Measurements from ENCODE around the gene PNN.
"Not testable (repeated sequence)": the region's sequence is repeated elsewhere in the genome, so short reads cannot be mapped to it uniquely, and the experiment has no call there.

PNN gene

GRCh38 chr14:39181026-39181692 is 6.1 kb downstream of the PNN start:
- peak; percentile 9 for DNase-seq (ENCODE audit: low spot score)

DNA sequence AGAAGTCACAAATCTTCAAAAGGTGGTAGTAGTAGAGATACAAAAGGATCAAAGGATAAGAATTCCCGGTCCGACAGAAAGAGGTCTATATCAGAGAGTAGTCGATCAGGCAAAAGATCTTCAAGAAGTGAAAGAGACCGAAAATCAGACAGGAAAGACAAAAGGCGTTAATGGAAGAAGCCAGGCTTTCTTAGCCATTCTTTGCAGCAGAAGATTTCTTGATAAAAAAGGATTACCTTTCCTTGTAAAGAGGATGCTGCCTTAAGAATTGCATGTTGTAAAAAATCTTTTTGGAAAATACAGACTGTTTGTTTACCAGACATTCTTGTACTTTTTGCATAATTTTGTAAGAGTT is 6.6 kb downstream of the PNN start:
- peak; percentile 8 for DNase-seq (ENCODE audit: low spot score)

GRCh38 chr14:39182770-39183684 is 8.0 kb downstream of the PNN start:
- DNase-seq (ENCODE audit: low spot score) = no peak

DNA sequence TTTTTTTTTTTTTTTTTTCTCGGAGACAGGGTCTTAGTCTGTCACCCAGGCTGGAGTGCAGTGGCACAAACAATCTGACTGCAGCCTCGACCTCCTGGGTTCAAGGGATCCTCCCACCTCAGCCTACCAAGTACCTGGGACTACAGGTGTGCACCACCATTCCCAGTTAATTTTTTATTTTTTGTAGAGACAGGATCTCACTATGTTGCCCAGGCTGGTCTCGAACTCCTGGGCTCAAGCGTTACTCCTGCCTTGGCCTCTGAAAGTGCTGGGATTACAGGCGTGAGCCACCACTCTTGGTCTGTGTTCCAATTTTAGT is 8.6 kb downstream of the PNN start:
- not testable (repeated sequence) for DNase-seq (ENCODE audit: low spot score)

DNA sequence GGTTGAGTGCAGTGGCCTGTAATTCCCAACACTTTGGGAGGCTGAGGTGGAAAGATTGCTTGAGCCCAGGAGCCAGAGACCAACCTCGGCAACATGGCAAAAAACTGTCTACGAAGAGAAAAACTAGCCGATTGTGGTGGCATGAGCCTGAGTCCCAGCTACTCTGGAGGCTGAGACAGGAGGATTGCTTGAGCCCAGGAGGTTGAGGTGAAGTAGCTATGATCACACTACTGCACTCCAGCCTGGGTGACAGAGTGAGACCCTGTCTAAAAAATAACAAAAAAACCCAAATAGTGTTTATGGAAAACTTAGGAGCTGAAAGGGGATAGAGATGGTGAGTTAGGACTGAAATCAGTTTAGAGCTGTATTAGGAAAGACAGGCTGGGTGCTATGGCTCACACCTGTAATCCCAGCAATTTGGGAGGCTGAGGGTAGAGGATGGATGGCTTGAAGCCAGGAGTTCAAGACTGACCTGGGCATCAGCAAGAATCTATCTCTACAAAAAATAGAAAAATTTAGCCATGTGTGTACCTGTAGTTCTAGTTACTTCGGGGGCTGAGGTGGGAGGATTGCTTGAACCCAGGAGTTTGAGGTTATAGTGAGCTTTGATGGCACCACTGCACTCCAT is 9.7 kb downstream of the PNN start:
- peak; percentile 16 for DNase-seq (ENCODE audit: low spot score)

GRCh38 chr14:39185256-39186049 is 10.4 kb downstream of the PNN start:
- peak; percentile 15 for DNase-seq (ENCODE audit: low spot score)

- DNase-seq (ENCODE audit: low spot score) = no peak
Measured at GRCh38 chr14:39186941-39187525, 12.0 kb downstream of the PNN start.

GRCh38 chr14:39203659-39204606 is 28.9 kb downstream of the PNN start:
- DNase-seq (ENCODE audit: low spot score) = no peak

GRCh38 chr14:39207430-39207829 is 32.4 kb downstream of the PNN start:
- DNase-seq (ENCODE audit: low spot score) = not testable (repeated sequence)

DNA sequence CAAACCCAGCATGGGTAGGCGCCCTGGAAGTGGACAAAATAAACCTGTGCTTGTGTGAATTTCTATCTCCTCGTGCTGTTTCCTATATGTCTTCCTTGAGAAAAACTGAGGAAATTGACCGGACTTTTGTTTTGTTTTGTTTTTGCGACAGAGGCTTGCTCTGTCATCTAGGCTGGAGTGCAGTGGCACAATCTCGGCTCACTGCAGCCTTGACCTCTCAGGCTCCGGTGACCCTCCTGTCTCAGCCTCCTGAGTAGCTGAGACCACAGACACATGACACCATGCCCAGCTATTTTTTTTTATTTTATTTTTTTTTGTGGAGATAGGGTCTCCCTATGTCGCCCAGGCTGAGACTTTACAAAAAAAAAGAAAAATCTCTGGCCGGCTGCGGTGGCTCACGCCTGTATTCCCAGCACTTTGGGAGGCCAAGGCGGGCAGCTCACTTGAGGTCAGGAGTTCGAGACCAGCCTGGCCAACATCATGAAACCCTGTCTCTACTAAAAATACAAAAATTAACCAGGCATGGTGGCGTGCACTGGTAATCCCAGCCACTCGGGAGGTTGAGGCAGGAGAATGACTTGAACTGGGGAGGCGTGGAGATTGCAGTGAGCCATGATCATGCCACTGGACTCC is 36.2 kb downstream of the PNN start:
- no peak for DNase-seq (ENCODE audit: low spot score)

DNA sequence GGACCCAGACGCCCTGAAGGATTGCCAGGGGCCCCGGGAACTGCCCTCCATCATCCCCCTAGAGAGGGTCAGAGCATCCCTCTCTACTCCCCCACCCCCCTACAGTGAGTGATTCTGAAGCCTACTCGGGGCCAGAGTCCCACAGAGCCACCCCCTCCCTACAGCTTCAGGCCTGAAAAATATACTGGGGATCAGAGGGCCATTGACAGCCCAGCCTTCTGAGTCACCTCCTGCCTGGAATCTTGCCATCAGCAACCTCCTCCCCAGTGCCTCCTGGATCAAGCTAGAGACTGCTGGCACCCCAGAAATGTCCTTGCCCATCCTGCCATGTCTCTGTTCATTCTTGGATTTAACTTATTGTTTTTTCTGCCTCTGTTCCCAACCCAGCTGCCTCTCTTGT is 37.0 kb downstream of the PNN start:
- no peak for DNase-seq (ENCODE audit: low spot score)

GRCh38 chr14:39212693-39213092 is 37.6 kb downstream of the PNN start:
- DNase-seq (ENCODE audit: low spot score) = no peak

DNA sequence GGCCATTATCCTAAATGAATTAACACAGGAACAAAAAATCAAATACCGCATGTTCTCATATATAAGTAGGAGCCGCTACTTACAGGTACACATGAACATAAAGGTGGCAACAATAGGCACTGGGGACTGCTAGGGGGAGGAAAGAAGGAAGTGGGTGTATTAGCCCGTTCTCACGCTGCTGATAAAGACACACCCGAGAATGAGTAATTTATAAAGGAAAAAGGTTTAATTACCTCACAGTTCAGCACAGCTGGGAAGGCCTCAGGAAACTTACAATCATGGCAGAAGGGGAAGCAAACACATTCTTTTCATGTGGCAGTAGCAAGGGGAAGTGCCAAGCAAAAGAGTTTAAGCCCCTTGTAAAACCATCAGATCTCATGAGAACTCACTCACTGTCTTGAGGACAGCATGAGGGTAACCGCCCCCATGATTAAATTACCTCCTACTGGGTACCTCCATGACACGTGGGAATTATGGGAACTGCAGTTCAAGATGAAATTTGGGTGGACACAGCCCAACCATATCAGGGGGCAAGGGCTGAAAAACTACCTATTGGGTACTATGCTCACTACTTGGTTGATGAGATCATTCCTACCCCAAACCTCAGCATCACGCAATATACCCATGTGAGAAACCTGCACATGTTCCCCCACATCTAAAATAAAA is 42.3 kb downstream of the PNN start:
- DNase-seq (ENCODE audit: low spot score) = no peak

DNA sequence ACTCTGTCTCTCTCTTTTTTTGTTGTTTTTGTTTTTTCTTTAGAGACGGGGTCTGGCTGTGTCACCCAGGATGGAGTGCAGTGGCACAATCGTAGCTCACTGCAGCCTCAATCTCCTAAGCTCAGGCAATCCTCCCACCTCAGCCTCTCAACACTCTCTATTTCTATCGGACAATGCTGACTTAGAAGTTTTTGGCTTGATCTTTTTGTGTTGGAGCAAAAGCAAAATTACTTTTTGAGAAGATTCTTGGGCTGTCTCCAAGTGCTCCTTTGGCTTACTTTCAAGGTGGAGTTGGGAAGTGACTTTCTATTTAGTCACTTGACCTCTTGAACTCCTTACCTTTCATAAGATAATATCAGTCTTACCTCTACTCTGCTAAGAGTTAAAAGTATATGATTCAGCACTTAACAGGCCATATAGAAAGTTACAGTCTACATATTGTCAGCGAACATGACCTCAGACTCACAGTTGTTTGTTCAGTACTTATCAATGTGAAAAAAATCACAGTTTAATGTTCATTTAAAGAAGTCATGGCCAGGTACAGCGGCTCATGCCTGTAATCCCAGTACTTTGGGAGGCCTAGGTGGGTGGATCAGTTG is 43.2 kb downstream of the PNN start:
- DNase-seq (ENCODE audit: low spot score) = no peak

GRCh38 chr14:39219075-39219499 is 44.0 kb downstream of the PNN start:
- no peak for DNase-seq (ENCODE audit: low spot score)

DNA sequence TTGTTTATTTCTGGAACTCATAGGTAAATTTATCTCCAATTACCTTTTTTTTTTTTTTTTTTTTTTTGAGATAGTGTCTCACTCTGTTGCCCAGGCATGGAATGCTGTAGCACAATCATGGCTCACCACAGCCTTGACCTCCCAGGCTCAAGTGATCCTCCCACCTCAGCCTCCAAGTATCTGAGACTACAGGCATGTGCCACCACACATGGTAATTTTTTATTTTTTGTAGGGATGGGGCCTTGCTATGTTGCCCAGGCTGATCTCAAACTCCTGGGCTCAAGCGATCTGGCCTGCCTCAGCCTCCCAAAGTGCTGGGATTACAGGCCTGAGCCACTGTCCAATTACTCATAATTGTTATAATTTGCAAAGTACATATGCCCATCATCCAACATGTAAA is 45.4 kb downstream of the PNN start:
- not testable (repeated sequence) for DNase-seq (ENCODE audit: low spot score)

DNA sequence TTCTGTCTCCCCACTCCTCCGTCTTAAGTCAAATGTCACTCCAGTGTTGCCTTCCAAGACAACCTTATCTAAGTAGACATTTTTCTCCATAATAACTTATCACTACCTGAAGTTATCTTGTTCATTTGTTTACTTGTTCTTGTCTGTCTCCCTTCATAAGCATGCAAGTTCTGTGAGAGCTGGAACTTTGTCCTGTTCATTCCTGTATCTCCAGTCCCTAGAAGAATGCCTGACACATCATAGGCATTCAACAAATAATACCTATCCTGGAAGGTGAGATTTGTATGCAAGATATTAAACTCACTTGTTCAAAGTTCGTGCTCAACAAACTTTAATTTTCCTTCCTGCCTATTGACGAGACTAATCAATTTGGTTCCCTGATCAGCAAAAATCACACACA is 53.0 kb downstream of the PNN start:
- DNase-seq (ENCODE audit: low spot score) = no peak

DNA sequence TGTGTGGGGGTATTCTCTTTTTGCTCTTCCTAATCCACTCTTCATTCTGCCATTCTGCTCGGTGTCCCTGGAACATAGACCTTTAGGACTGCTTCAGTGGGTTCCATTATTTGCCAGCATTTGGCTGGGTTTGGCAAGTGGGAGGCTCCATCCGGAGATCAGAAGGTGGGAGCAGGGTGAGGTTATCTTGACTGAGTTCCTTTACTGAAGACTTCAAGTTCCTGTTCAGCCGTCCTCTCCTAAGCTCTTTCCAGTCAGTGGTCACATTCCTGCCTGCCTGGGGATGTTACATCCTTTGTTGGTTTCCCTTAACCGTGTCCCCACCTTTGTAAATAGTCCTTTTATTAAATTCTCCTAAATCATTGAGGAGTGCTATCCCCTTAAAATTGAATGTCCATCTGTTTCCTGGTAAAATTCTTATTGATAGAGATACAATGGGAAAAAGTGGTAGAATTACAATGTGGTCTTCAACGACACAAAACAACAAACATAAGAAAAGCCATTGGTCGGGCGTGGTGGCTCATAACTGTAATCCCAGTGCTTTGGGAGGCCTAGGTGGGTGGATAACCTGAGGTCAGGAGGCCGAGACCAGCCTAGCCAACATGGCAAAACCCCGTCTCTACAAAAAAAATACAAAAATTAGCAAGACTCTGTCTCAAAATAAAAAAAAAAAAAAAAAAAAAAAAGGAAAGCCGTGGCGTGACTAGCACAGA is 53.6 kb downstream of the PNN start:
- no peak for DNase-seq (ENCODE audit: low spot score)

- DNase-seq (ENCODE audit: low spot score) = no peak
Measured at GRCh38 chr14:39229222-39229543, 54.1 kb downstream of the PNN start.
